Spinal cord (tissue), 10 donors: ENCODE measurements around the gene IL36B. TPM values are rescaled to one million over a fixed set of nuclear protein-coding genes. Genes with fewer than 3 reads are reported as not detected.

Experiments
- DNase-seq, 6 donors: peaks; one replicate each; pipeline versions ENCODE4 v3.0.0 to v3.0.0-alpha.2; 2013 to 2015; ENCODE audit warnings: low spot score in 6 of 6, low read depth in 4 of 6
- H3K27ac ChIP-seq: one replicate; pipeline ENCODE4 v1.5.1; 2013; ENCODE audit warnings: low read depth, low read length, control low read depth
- H3K27me3 ChIP-seq: one replicate; pipeline ENCODE4 v1.6.1; 2013; ENCODE audit warnings: low read length; ENCODE audit not compliant: control insufficient read depth, insufficient read depth
- H3K36me3 ChIP-seq: one replicate; pipeline ENCODE4 v1.6.1; 2013; ENCODE audit warnings: low read length; ENCODE audit not compliant: control insufficient read depth, insufficient read depth
- H3K4me1 ChIP-seq: one replicate; pipeline ENCODE4 v1.6.1; 2013; ENCODE audit warnings: low read length; ENCODE audit not compliant: control insufficient read depth, insufficient read depth
- H3K4me3 ChIP-seq: one replicate; pipeline ENCODE4 v1.5.1; 2013; ENCODE audit warnings: low read depth, low read length, control low read depth
- H3K9me3 ChIP-seq: one replicate; pipeline ENCODE4 v1.6.1; 2013; ENCODE audit warnings: low read length; ENCODE audit not compliant: control insufficient read depth, insufficient read depth
- WGBS: methylation state at CpG from one replicate; pipeline ENCODE4 v1.1.5; 2013; ENCODE audit warnings: missing lambda C conversion rate; ENCODE audit not compliant: insufficient coverage; 5-methylcytosine and 5-hydroxymethylcytosine counted together
- polyA plus RNA-seq, 2 donors: library from polyadenylated mRNA; unstranded; fragments of 120-200 nt; gene quantifications; one replicate each; pipeline ENCODE4 v1.2.1, GENCODE V29; 2013; ENCODE audit not compliant: insufficient read length in 2 of 2
- total RNA-seq, 2 donors: library from RNA; depleted of rRNA in 1 of 2; stranded (reverse); fragments of 120-200 nt in 1 of 2; fragments of >200 nt in 1 of 2; gene quantifications; one replicate each; pipeline versions ENCODE4 v1.2.3 to v1.2.4, GENCODE V29; 2013 to 2014
- donor health status: healthy.

IL36B gene
- total and polyA plus RNA-seq, 4 donors: not detected

- H3K27ac ChIP-seq: no peak overlapping the region
- H3K36me3 ChIP-seq: no peaks in the 10 kb centered on the region
- no peaks in the 10 kb centered on the region for H3K9me3 ChIP-seq
- no peak overlapping the region for H3K4me3 ChIP-seq
- H3K27me3 ChIP-seq: no peaks in the 10 kb centered on the region
- DNase-seq: no peak
- H3K4me1 ChIP-seq: no peaks in the 10 kb centered on the region
These were observed 37.2 kb upstream of the IL36B start for GRCh38 chr2:113089916-113090315.

GRCh38 chr2:113088213-113088992, 35.7 kb upstream of the IL36B start:
- Histone ChIP-seq H3K27ac (no peak overlapping the region), H3K36me3 (no peaks in the 10 kb centered on the region), H3K9me3 (no peaks in the 10 kb centered on the region), H3K4me3 (no peak overlapping the region), H3K27me3 (no peaks in the 10 kb centered on the region), H3K4me1 (no peaks in the 10 kb centered on the region)
- no peak for DNase-seq

GRCh38 chr2:113085542-113085941, 32.9 kb upstream of the IL36B start:
- no peaks in the 10 kb centered on the region for H3K27me3 ChIP-seq
- no peak for DNase-seq
- no peaks in the 10 kb centered on the region for H3K9me3 ChIP-seq
- no peaks in the 10 kb centered on the region for H3K36me3 ChIP-seq
- no peak overlapping the region for H3K27ac ChIP-seq
- H3K4me3 ChIP-seq: no peak overlapping the region
- no peaks in the 10 kb centered on the region for H3K4me1 ChIP-seq
- no CpG with 5 or more reads among the region's 2 CpGs for WGBS

- DNase-seq: no peak
- Histone ChIP-seq H3K36me3 (no peaks in the 10 kb centered on the region), H3K9me3 (no peaks in the 10 kb centered on the region), H3K27ac (no peak overlapping the region), H3K27me3 (no peaks in the 10 kb centered on the region), H3K4me3 (no peak overlapping the region), H3K4me1 (no peaks in the 10 kb centered on the region)
- 69% methylated on average over 2 of the region's 5 CpGs for WGBS
These were observed 31.8 kb upstream of the IL36B start for GRCh38 chr2:113084249-113085000.

- no peak for DNase-seq
- Histone ChIP-seq H3K4me3 (no peak overlapping the region), H3K27ac (no peak overlapping the region), H3K27me3 (no peaks in the 10 kb centered on the region), H3K36me3 (no peaks in the 10 kb centered on the region), H3K4me1 (no peaks in the 10 kb centered on the region), H3K9me3 (no peaks in the 10 kb centered on the region)
- WGBS: 60% methylated on average over 1 of the region's 8 CpGs
These were observed 30.6 kb upstream of the IL36B start for GRCh38 chr2:113083296-113083695.

- Histone ChIP-seq H3K9me3 (no peaks in the 10 kb centered on the region), H3K4me1 (no peaks in the 10 kb centered on the region), H3K4me3 (no peak overlapping the region), H3K27me3 (no peaks in the 10 kb centered on the region), H3K27ac (no peak overlapping the region), H3K36me3 (no peaks in the 10 kb centered on the region)
- no peak for DNase-seq
- 83% methylated on average over 1 of the region's 2 CpGs for WGBS
These were observed 29.0 kb upstream of the IL36B start for GRCh38 chr2:113081488-113082210.

GRCh38 chr2:113080134-113080533, 27.5 kb upstream of the IL36B start:
- no peaks in the 10 kb centered on the region for H3K4me1 ChIP-seq
- WGBS: 13% methylated on average over 2 of the region's 9 CpGs
- H3K9me3 ChIP-seq: no peaks in the 10 kb centered on the region
- no peak overlapping the region for H3K27ac ChIP-seq
- H3K4me3 ChIP-seq: no peak overlapping the region
- H3K27me3 ChIP-seq: no peaks in the 10 kb centered on the region
- H3K36me3 ChIP-seq: no peaks in the 10 kb centered on the region
- DNase-seq: peak in 5 of 6 donors; percentile 9 to 70 (median 22)

GRCh38 chr2:113079131-113079530, 26.5 kb upstream of the IL36B start:
- H3K9me3 ChIP-seq: no peaks in the 10 kb centered on the region
- H3K27ac ChIP-seq: no peak overlapping the region
- H3K27me3 ChIP-seq: no peaks in the 10 kb centered on the region
- WGBS: 60% methylated on average over 1 of the region's 4 CpGs
- DNase-seq: no peak
- H3K4me3 ChIP-seq: no peak overlapping the region
- no peaks in the 10 kb centered on the region for H3K36me3 ChIP-seq
- no peaks in the 10 kb centered on the region for H3K4me1 ChIP-seq

- H3K4me3 ChIP-seq: no peak overlapping the region
- H3K9me3 ChIP-seq: no peaks in the 10 kb centered on the region
- no peak overlapping the region for H3K27ac ChIP-seq
- peak in 1 of 6 donors; percentile 18 for DNase-seq
- H3K4me1 ChIP-seq: no peaks in the 10 kb centered on the region
- H3K27me3 ChIP-seq: no peaks in the 10 kb centered on the region
- 83% methylated on average over 2 of the region's 6 CpGs for WGBS
- H3K36me3 ChIP-seq: no peaks in the 10 kb centered on the region
These were observed 25.7 kb upstream of the IL36B start for GRCh38 chr2:113078350-113078839.
